HG03196 (cell line): ENCODE data around the gene KLK7.
"Not testable (repeated sequence)": the region's sequence is repeated elsewhere in the genome, so short reads cannot be mapped to it uniquely, and the experiment has no call there.

Experiments used
- ATAC-seq: cut with Tn5 transposase; IDR thresholded peaks from one replicate; pipeline ENCODE4 v1.9.1; 2021; ENCODE audit not compliant: unreplicated experiment

The KLK7 gene

GRCh38 chr19:50978772-50979390, 4.8 kb downstream of the KLK7 start:
- ATAC-seq, result no peak

GRCh38 chr19:50977626-50978025, 6.1 kb downstream of the KLK7 start:
- no peak for ATAC-seq

- ATAC-seq, result no peak
Observed at GRCh38 chr19:50975766-50976165, 8.0 kb downstream of the KLK7 start.

- ATAC-seq, result no peak
Observed at GRCh38 chr19:50974702-50975556, 8.8 kb downstream of the KLK7 start.

GRCh38 chr19:50972795-50973376, 10.8 kb downstream of the KLK7 start:
- ATAC-seq, result no peak

GRCh38 chr19:50969810-50970209, 13.9 kb downstream of the KLK7 start:
- not testable (repeated sequence) for ATAC-seq

GRCh38 chr19:50969413-50969760, 14.3 kb downstream of the KLK7 start, which contains the start of gene KLK6:
Gene KLK6 (minus strand): TSS chr19:50969591. CDS start chr19:50968104, 1,487 bp downstream.
- ATAC-seq, result no peak

GRCh38 chr19:50968716-50969412, 14.9 kb downstream of the KLK7 start:
- no peak for ATAC-seq

- ATAC-seq, result no peak
Observed at GRCh38 chr19:50967929-50968715, 15.6 kb downstream of the KLK7 start.

- no peak for ATAC-seq
Observed at GRCh38 chr19:50964266-50964665, 19.5 kb downstream of the KLK7 start.

GRCh38 chr19:50963381-50963780, 20.3 kb downstream of the KLK7 start:
- ATAC-seq, result no peak

GRCh38 chr19:50962245-50962644, 21.5 kb downstream of the KLK7 start:
- ATAC-seq, result no peak

- no peak for ATAC-seq
Observed at GRCh38 chr19:50959731-50960500, 23.8 kb downstream of the KLK7 start.

GRCh38 chr19:50957587-50957986, 26.1 kb downstream of the KLK7 start:
- no peak for ATAC-seq

- no peak for ATAC-seq
Observed at GRCh38 chr19:50952910-50953309, 30.8 kb downstream of the KLK7 start, which contains the start of gene KLK5. Gene KLK5 (minus strand): TSS chr19:50953038. CDS start chr19:50952657, 381 bp downstream.

GRCh38 chr19:50949861-50950260, 33.9 kb downstream of the KLK7 start:
- no peak for ATAC-seq

GRCh38 chr19:50947123-50947522, 36.6 kb downstream of the KLK7 start:
- no peak for ATAC-seq

- no peak for ATAC-seq
Observed at GRCh38 chr19:50944795-50945194, 38.9 kb downstream of the KLK7 start.

GRCh38 chr19:50943074-50943828, 40.5 kb downstream of the KLK7 start:
- ATAC-seq, result no peak
